Trophoblast cell (in vitro differentiated cells and primary cell): ENCODE data around the gene CEPT1.

Source experiments
- DNase-seq, 2 donors: peaks; one replicate each; pipeline ENCODE4 v3.0.0-alpha.2; 2016
- H2AFZ ChIP-seq: 2 replicates; pipeline ENCODE4 v1.6.1; 2013; ENCODE audit warnings: low read length, moderate library complexity, mild to moderate bottlenecking; ENCODE audit not compliant: insufficient read depth, poor library complexity
- H2AK5ac ChIP-seq: 2 replicates; pipeline ENCODE4 v1.6.1; 2013; ENCODE audit warnings: mild to moderate bottlenecking, low read length
- H2BK120ac ChIP-seq: 2 replicates; pipeline ENCODE4 v1.6.1; 2013; ENCODE audit warnings: low read length, mild to moderate bottlenecking, moderate library complexity; ENCODE audit not compliant: insufficient read depth, poor library complexity
- H2BK12ac ChIP-seq: 2 replicates; pipeline ENCODE4 v1.6.1; 2013; ENCODE audit warnings: mild to moderate bottlenecking, low read length, moderate library complexity
- H2BK5ac ChIP-seq: 2 replicates; pipeline ENCODE4 v1.6.1; 2013; ENCODE audit warnings: low read length, low read depth, moderate library complexity, mild to moderate bottlenecking; ENCODE audit not compliant: poor library complexity
- H3K14ac ChIP-seq: 2 replicates; pipeline ENCODE4 v1.6.1; 2013; ENCODE audit warnings: mild to moderate bottlenecking, low read length
- H3K18ac ChIP-seq: 2 replicates; pipeline ENCODE4 v1.6.1; 2013; ENCODE audit warnings: mild to moderate bottlenecking, low read length
- H3K23ac ChIP-seq: 2 replicates; pipeline ENCODE4 v1.6.1; 2013; ENCODE audit warnings: low read length
- H3K27ac ChIP-seq: 2 replicates; pipeline ENCODE4 v1.5.1; 2013; ENCODE audit warnings: low read depth, mild to moderate bottlenecking, inconsistent platforms, low read length, moderate library complexity
- H3K27me3 ChIP-seq: 2 replicates; pipeline ENCODE4 v1.6.1; 2013; ENCODE audit warnings: inconsistent platforms, mild to moderate bottlenecking, low read length, moderate library complexity; ENCODE audit not compliant: insufficient read depth
- H3K36me3 ChIP-seq, 2 experiments: 1 replicate in 1 of 2; 2 replicates in 1 of 2; pipeline ENCODE4 v1.6.1; 2013; ENCODE audit warnings: low read length in 2 of 2, mild to moderate bottlenecking in 2 of 2, moderate library complexity in 1 of 2; ENCODE audit not compliant: insufficient read depth in 2 of 2, control insufficient read depth in 1 of 2
- H3K4ac ChIP-seq: 2 replicates; pipeline ENCODE4 v1.6.1; 2013; ENCODE audit warnings: low read depth, mild to moderate bottlenecking, low read length, moderate library complexity
- H3K4me1 ChIP-seq, 2 experiments: 1 replicate in 1 of 2; 2 replicates in 1 of 2; pipeline ENCODE4 v1.6.1; 2013; ENCODE audit warnings: low read length in 2 of 2, mild to moderate bottlenecking in 2 of 2, moderate library complexity in 1 of 2; ENCODE audit not compliant: insufficient read depth in 2 of 2, control insufficient read depth in 1 of 2
- H3K4me2 ChIP-seq: 2 replicates; pipeline ENCODE4 v1.6.1; 2013; ENCODE audit warnings: inconsistent platforms, mild to moderate bottlenecking, low read length, moderate library complexity
- H3K4me3 ChIP-seq: 2 replicates; pipeline ENCODE4 v1.5.1; 2013; ENCODE audit warnings: mild to moderate bottlenecking, low read depth, low read length, inconsistent platforms
- H3K79me1 ChIP-seq: one replicate; pipeline ENCODE4 v1.6.1; 2013; ENCODE audit warnings: low read length
- H3K79me2 ChIP-seq: 2 replicates; pipeline ENCODE4 v1.6.1; 2013; ENCODE audit warnings: low read length, mild to moderate bottlenecking; ENCODE audit not compliant: control insufficient read depth, insufficient read depth, poor library complexity
- H3K9ac ChIP-seq: 2 replicates; pipeline ENCODE4 v1.6.1; 2013; ENCODE audit warnings: mild to moderate bottlenecking, low read length
- H3K9me3 ChIP-seq: 2 replicates; pipeline ENCODE4 v1.6.1; 2013; ENCODE audit warnings: low read depth, mild to moderate bottlenecking, control low read depth, inconsistent platforms, low read length; ENCODE audit not compliant: insufficient read depth
- H4K12ac ChIP-seq: 2 replicates; pipeline ENCODE4 v1.6.1; 2013; ENCODE audit warnings: low read depth, mild to moderate bottlenecking, low read length, moderate library complexity
- H4K8ac ChIP-seq: 2 replicates; pipeline ENCODE4 v1.6.1; 2013; ENCODE audit warnings: low read depth, mild to moderate bottlenecking, low read length, moderate library complexity
- H4K91ac ChIP-seq: one replicate; pipeline ENCODE4 v1.6.1; 2013; ENCODE audit warnings: low read depth, mild to moderate bottlenecking, low read length, moderate library complexity
- WGBS: extraction: QIAGEN DNeasy Blood & Tissue Kit; methylation state at CpG from one replicate; pipeline ENCODE4 v1.1.7; 2013; ENCODE audit warnings: missing lambda C conversion rate; ENCODE audit not compliant: insufficient read length, insufficient coverage; ENCODE audit errors: extremely low coverage; 5-methylcytosine and 5-hydroxymethylcytosine counted together

CEPT1 gene

GRCh38 chr1:111148376-111148881 is 8.4 kb downstream of the CEPT1 start:
- H2AK5ac ChIP-seq = no peak overlapping the region
- no peak overlapping the region for H3K4me2 ChIP-seq
- H3K4me3 ChIP-seq = no peak overlapping the region
- H3K27me3 ChIP-seq = no peaks in the 10 kb centered on the region
- no peaks in the 10 kb centered on the region for H3K79me1 ChIP-seq
- no peak overlapping the region for H2BK12ac ChIP-seq
- peaks cover 0 to 2% of the 10 kb centered on the region in 2 experiments for H3K4me1 ChIP-seq
- no peaks in the 10 kb centered on the region for H3K9me3 ChIP-seq
- no peak overlapping the region for H3K4ac ChIP-seq
- no peak overlapping the region for H4K91ac ChIP-seq
- H3K23ac ChIP-seq = no peak overlapping the region
- H4K8ac ChIP-seq = no peak overlapping the region
- H3K9ac ChIP-seq = no peak overlapping the region
- no CpG with 5 or more reads among the region's 2 CpGs for WGBS
- H4K12ac ChIP-seq = no peak overlapping the region
- H2BK120ac ChIP-seq = no peak overlapping the region
- no peak overlapping the region for H3K18ac ChIP-seq
- no peak overlapping the region for H2BK5ac ChIP-seq
- DNase-seq = no peak
- peaks cover 6% of the 10 kb centered on the region for H3K79me2 ChIP-seq
- no peak overlapping the region for H3K27ac ChIP-seq
- H3K14ac ChIP-seq = no peak overlapping the region
- peaks cover 4 to 10% of the 10 kb centered on the region in 2 experiments for H3K36me3 ChIP-seq
- H2AFZ ChIP-seq = no peak overlapping the region

DNA sequence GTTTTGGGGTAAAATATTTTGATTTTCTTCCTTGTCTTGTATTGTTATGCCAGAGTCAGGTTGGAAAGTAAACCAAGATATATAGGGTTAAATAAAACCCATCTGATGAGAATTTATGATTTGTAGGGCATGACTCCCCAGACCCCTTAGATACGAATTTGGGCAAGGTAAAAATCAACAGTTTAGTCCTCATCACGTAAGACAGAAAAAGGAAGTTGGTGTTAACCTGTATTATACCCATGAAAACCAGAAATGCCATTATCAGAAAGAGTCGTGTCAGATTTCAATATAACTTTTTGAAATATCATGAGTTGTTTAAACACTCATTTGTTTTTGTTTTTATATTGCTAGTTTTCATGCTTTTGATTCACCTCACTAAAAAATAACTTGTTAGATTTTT is 11.8 kb downstream of the CEPT1 start:
- H2BK120ac ChIP-seq = no peak overlapping the region
- no peak overlapping the region for H2BK5ac ChIP-seq
- no peaks in the 10 kb centered on the region for H3K27me3 ChIP-seq
- H3K18ac ChIP-seq = no peak overlapping the region
- no peak overlapping the region for H4K12ac ChIP-seq
- H3K9ac ChIP-seq = no peak overlapping the region
- H3K14ac ChIP-seq = no peak overlapping the region
- no peak overlapping the region for H4K8ac ChIP-seq
- peaks cover 6 to 9% of the 10 kb centered on the region in 2 experiments for H3K36me3 ChIP-seq
- no peaks in the 10 kb centered on the region for H3K79me1 ChIP-seq
- H3K79me2 ChIP-seq = no peaks in the 10 kb centered on the region
- no peak overlapping the region for H2AFZ ChIP-seq
- WGBS = no CpG with 5 or more reads among the region's 3 CpGs
- H2AK5ac ChIP-seq = no peak overlapping the region
- H3K9me3 ChIP-seq = no peaks in the 10 kb centered on the region
- H3K4ac ChIP-seq = no peak overlapping the region
- no peak for DNase-seq
- H3K4me1 ChIP-seq = no peaks in the 10 kb centered on the region
- H3K27ac ChIP-seq = no peak overlapping the region
- H3K23ac ChIP-seq = no peak overlapping the region
- no peak overlapping the region for H2BK12ac ChIP-seq
- no peak overlapping the region for H3K4me2 ChIP-seq
- no peak overlapping the region for H4K91ac ChIP-seq
- no peak overlapping the region for H3K4me3 ChIP-seq

DNA sequence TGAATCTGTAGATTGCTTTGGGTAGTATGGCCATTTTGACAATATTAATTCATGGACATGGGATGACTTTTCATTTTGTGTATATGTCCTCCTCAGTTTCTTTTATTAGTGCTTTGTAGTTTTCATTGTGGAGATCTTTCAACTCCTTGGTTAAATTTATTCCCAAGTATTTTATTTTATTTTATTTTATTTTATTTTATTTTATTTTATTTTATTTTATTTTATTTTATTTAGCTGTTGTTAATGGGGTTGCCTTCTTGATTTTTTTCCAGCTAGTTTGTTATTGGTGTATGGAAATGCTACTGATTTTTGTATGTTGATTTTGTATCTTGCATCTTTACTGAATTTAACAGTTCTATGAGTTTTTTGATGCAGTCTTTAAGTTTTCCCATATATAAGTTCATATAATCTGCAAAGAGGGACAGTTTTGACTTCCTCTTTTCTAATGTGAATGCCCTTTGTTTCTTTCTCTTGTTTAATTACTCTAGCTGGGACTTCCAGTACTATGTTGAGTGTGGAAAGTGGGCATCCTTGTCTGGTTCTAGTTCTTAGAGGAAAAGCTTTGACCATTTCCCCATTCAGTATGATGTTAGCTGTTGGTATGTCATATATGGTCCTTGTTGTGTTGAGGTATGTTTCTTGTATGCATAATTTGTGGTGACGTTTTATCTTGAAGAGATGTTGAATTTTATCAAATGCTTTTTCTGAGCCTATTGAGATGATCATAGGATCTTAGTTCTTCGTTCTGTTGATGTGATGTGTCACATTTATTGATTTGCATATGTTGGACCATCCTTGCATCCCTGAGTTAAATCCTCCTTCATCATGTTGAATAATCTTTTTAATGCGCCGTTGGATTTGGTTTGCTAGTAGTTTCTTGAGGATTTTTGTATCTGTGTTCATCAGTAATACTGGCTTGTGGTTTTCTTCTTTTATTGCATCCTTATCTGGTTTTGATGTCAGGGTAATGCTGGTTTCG is 14.3 kb downstream of the CEPT1 start:
- Histone ChIP-seq H2BK120ac (no peak overlapping the region), H2AK5ac (no peak overlapping the region), H3K4me2 (no peak overlapping the region), H3K4me3 (no peak overlapping the region), H2AFZ (no peak overlapping the region), H3K4me1 (no peaks in the 10 kb centered on the region), H2BK12ac (no peak overlapping the region), H3K27me3 (no peaks in the 10 kb centered on the region), H4K8ac (no peak overlapping the region), H3K18ac (no peak overlapping the region), H3K14ac (no peak overlapping the region), H3K79me1 (no peaks in the 10 kb centered on the region), H3K4ac (no peak overlapping the region), H4K12ac (no peak overlapping the region), H3K9me3 (no peaks in the 10 kb centered on the region), H4K91ac (no peak overlapping the region), H3K23ac (no peak overlapping the region), H3K9ac (no peak overlapping the region), H3K79me2 (no peaks in the 10 kb centered on the region), H3K27ac (no peak overlapping the region), H3K36me3 (peaks cover 4 to 6% of the 10 kb centered on the region in 2 experiments), H2BK5ac (no peak overlapping the region)
- WGBS = no CpG with 5 or more reads among the region's 5 CpGs
- no peak for DNase-seq

DNA sequence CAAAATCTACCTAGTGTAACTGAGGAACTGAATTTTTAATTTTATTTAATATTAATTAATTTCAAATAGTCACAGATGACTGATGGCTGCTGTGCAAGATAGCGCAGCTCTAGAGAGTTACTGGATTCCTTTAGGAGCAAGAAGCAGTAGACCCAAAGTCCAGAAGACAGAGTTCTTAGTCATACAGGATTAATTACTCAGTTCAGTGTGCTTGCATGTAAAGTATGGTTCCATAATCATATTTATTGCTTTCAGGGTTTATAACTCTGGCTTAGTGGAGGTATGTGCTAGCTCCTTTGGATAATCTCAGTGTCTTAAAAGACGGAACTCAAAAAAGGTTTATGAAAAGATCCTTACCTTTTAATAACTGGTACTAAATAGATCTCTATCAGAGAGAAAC is 17.4 kb downstream of the CEPT1 start:
- no peak overlapping the region for H3K9ac ChIP-seq
- H2BK12ac ChIP-seq = no peak overlapping the region
- no peak overlapping the region for H3K27ac ChIP-seq
- H3K79me2 ChIP-seq = no peaks in the 10 kb centered on the region
- no peaks in the 10 kb centered on the region for H3K4me1 ChIP-seq
- H3K9me3 ChIP-seq = no peaks in the 10 kb centered on the region
- no peak overlapping the region for H3K14ac ChIP-seq
- no peak overlapping the region for H4K12ac ChIP-seq
- H2BK120ac ChIP-seq = no peak overlapping the region
- H4K8ac ChIP-seq = no peak overlapping the region
- H2AK5ac ChIP-seq = no peak overlapping the region
- no peaks in the 10 kb centered on the region for H3K27me3 ChIP-seq
- H3K23ac ChIP-seq = no peak overlapping the region
- no CpG with 5 or more reads among the region's 2 CpGs for WGBS
- no peak overlapping the region for H3K18ac ChIP-seq
- H4K91ac ChIP-seq = no peak overlapping the region
- H3K4ac ChIP-seq = no peak overlapping the region
- DNase-seq = peak in 1 of 2 donors; percentile 21
- no peak overlapping the region for H3K4me2 ChIP-seq
- H2AFZ ChIP-seq = no peak overlapping the region
- H3K4me3 ChIP-seq = no peak overlapping the region
- peaks cover 5 to 6% of the 10 kb centered on the region in 2 experiments for H3K36me3 ChIP-seq
- H2BK5ac ChIP-seq = no peak overlapping the region
- no peaks in the 10 kb centered on the region for H3K79me1 ChIP-seq
